ENCODE results near the gene ICAM5.

ICAM5 gene

DNA sequence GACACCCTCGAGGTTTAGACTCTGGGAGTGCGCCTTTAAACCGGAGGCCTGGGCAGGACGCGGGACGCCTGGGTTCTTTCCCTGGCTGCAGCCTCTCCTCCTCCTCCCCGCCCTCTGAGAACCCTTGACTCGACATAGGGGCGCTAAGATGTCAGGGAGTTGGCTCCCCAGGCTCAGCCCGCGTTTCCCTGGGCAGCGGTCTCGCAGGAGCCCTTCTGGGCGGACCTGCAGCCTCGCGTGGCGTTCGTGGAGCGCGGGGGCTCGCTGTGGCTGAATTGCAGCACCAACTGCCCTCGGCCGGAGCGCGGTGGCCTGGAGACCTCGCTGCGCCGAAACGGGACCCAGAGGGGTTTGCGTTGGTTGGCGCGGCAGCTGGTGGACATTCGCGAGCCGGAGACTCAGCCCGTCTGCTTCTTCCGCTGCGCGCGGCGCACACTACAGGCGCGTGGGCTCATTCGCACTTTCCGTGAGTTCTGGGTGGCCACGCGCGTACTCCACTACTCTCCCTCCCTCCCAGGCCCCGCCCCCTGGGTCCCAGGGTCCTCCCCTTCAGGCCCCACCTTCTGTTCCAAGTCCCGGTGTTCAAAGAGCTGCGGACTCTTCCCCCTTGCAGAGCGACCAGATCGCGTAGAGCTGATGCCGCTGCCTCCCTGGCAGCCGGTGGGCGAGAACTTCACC, 1.3 kb downstream of the ICAM5 start:
- peak; percentile 33 for FAIRE-seq
- DNase-seq (ENCODE audit: insufficient read length, low spot score), result no peak
- no peak for TF ChIP-seq SPI1 (IDR thresholded peaks at IDR 0.05; ENCODE audit: low read depth, low read length)
- TF ChIP-seq PAX5 (IDR thresholded peaks at IDR 0.05; ENCODE audit: insufficient read depth, low read length, severe bottlenecking), result no peak

- DNase-seq (ENCODE audit: insufficient read length, low spot score) (no peak), FAIRE-seq (peak; percentile 33)
- no peak for TF ChIP-seq POLR2A (IDR thresholded peaks at IDR 0.05; ENCODE audit: low read depth, low read length)
- TF ChIP-seq POU2F2 (IDR thresholded peaks at IDR 0.05; ENCODE audit: low read depth, low read length), result no peak
- no peak for TF ChIP-seq TAF1 (IDR thresholded peaks at IDR 0.05; ENCODE audit: low read depth, low read length)
- no peak for TF ChIP-seq SPI1 (IDR thresholded peaks at IDR 0.05; ENCODE audit: low read depth, low read length)
- no peak for TF ChIP-seq POLR2AphosphoS5 (IDR thresholded peaks at IDR 0.05; ENCODE audit: low read depth, low read length)
- no peak for TF ChIP-seq PAX5 (IDR thresholded peaks at IDR 0.05; ENCODE audit: insufficient read depth, low read length, severe bottlenecking)
Measured at GRCh38 chr19:10291554-10292205, 1.9 kb downstream of the ICAM5 start.

DNA sequence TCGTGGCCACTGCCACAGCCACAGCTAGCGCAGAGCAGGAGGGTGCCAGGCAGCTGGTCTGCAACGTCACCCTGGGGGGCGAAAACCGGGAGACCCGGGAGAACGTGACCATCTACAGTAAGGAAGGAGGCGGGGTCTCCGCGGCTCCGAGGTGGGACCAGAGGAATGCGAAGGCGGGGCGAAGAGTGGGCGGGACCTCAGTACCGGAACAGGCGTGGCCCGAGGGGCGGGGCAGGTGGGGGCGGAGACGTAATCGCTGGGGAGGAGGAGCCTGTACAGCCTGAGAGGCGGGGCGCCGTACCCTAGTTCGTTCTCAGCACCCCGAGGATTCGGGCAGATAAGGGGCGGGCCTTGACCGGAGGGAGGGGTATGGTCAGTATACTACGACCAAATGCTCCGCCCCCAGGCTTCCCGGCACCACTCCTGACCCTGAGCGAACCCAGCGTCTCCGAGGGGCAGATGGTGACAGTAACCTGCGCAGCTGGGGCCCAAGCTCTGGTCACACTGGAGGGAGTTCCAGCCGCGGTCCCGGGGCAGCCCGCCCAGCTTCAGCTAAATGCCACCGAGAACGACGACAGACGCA, 2.5 kb downstream of the ICAM5 start:
- FAIRE-seq (peak; percentile 85), DNase-seq (ENCODE audit: insufficient read length, low spot score) (no peak)
- TF ChIP-seq SPI1 (IDR thresholded peaks at IDR 0.05; ENCODE audit: low read depth, low read length) (no peak), POLR2AphosphoS5 (IDR thresholded peaks at IDR 0.05; ENCODE audit: low read depth, low read length) (no peak), POU2F2 (IDR thresholded peaks at IDR 0.05; ENCODE audit: low read depth, low read length) (no peak), PAX5 (IDR thresholded peaks at IDR 0.05; ENCODE audit: insufficient read depth, low read length, severe bottlenecking) (no peak), POLR2A (IDR thresholded peaks at IDR 0.05; ENCODE audit: low read depth, low read length) (no peak), TAF1 (IDR thresholded peaks at IDR 0.05; ENCODE audit: low read depth, low read length) (no peak)

- FAIRE-seq (no peak), DNase-seq (ENCODE audit: insufficient read length, low spot score) (no peak)
- TF ChIP-seq SPI1 (IDR thresholded peaks at IDR 0.05; ENCODE audit: low read depth, low read length) (no peak), POLR2AphosphoS5 (IDR thresholded peaks at IDR 0.05; ENCODE audit: low read depth, low read length) (no peak), POLR2A (IDR thresholded peaks at IDR 0.05; ENCODE audit: low read depth, low read length) (no peak)
Measured at GRCh38 chr19:10292789-10293636, 3.3 kb downstream of the ICAM5 start.

- FAIRE-seq (no peak), DNase-seq (ENCODE audit: insufficient read length, low spot score) (no peak)
- TF ChIP-seq POLR2A (IDR thresholded peaks at IDR 0.05; ENCODE audit: low read depth, low read length), result no peak
- TF ChIP-seq PAX5 (IDR thresholded peaks at IDR 0.05; ENCODE audit: insufficient read depth, low read length, severe bottlenecking), result no peak
- TF ChIP-seq POLR2AphosphoS5 (IDR thresholded peaks at IDR 0.05; ENCODE audit: low read depth, low read length), result no peak
- no peak for TF ChIP-seq POU2F2 (IDR thresholded peaks at IDR 0.05; ENCODE audit: low read depth, low read length)
- no peak for TF ChIP-seq SPI1 (IDR thresholded peaks at IDR 0.05; ENCODE audit: low read depth, low read length)
- TF ChIP-seq TAF1 (IDR thresholded peaks at IDR 0.05; ENCODE audit: low read depth, low read length), result no peak
Measured at GRCh38 chr19:10293637-10294367, 4.0 kb downstream of the ICAM5 start.

DNA sequence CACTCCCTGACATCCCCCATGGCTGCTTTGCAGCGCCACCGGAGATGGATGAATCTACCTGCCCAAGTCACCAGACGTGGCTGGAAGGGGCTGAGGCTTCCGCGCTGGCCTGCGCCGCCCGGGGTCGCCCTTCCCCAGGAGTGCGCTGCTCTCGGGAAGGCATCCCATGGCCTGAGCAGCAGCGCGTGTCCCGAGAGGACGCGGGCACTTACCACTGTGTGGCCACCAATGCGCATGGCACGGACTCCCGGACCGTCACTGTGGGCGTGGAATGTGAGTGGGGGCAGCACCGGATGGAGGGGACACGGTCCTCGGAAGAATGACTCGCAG, 4.6 kb downstream of the ICAM5 start:
- TF ChIP-seq SPI1 (IDR thresholded peaks at IDR 0.05; ENCODE audit: low read depth, low read length) (no peak), POLR2A (IDR thresholded peaks at IDR 0.05; ENCODE audit: low read depth, low read length) (no peak), POU2F2 (IDR thresholded peaks at IDR 0.05; ENCODE audit: low read depth, low read length) (no peak), TAF1 (IDR thresholded peaks at IDR 0.05; ENCODE audit: low read depth, low read length) (no peak), POLR2AphosphoS5 (IDR thresholded peaks at IDR 0.05; ENCODE audit: low read depth, low read length) (no peak), PAX5 (IDR thresholded peaks at IDR 0.05; ENCODE audit: insufficient read depth, low read length, severe bottlenecking) (no peak)
- FAIRE-seq (no peak), DNase-seq (ENCODE audit: insufficient read length, low spot score) (no peak)

- FAIRE-seq (peak; percentile 92), DNase-seq (ENCODE audit: insufficient read length, low spot score) (peak; percentile 87)
- TF ChIP-seq POLR2AphosphoS5 (IDR thresholded peaks at IDR 0.05; ENCODE audit: low read depth, low read length) (no peak), TAF1 (IDR thresholded peaks at IDR 0.05; ENCODE audit: low read depth, low read length) (no peak), SPI1 (IDR thresholded peaks at IDR 0.05; ENCODE audit: low read depth, low read length) (peak; percentile 45)
Measured at GRCh38 chr19:10295305-10295846, 5.6 kb downstream of the ICAM5 start.

DNA sequence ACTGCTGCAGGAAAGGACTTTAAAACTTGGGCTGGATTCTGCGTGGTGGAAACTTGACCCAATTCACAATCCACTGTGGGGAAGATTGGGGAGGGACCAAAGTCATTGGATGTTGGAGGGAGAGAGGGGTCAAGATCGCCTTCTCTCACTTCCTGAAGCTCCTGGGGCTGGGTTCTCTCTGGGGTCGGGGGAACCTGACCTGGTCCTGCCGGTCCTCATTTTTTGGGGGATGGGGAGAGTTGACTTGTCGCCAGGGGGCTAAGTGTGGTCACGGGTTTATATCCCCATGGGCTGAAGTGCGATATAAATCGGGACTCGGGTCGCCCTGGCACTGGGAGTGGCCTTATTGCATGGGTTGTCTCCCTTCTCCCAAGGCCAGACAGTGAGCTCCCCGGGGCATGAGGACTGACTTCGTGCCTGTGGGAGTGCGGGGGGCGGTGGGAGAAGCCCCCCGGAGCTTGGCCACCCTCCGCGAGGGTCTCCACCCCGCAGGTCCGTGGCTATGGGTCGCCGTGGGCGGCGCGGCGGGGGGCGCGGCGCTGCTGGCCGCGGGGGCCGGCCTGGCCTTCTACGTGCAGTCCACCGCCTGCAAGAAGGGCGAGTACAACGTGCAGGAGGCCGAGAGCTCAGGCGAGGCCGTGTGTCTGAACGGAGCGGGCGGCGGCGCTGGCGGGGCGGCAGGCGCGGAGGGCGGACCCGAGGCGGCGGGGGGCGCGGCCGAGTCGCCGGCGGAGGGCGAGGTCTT, 6.3 kb downstream of the ICAM5 start:
- no peak for FAIRE-seq
- no peak for TF ChIP-seq POLR2AphosphoS5 (IDR thresholded peaks at IDR 0.05; ENCODE audit: low read depth, low read length)
- no peak for TF ChIP-seq POLR2A (IDR thresholded peaks at IDR 0.05; ENCODE audit: low read depth, low read length)
- no peak for TF ChIP-seq POU2F2 (IDR thresholded peaks at IDR 0.05; ENCODE audit: low read depth, low read length)
- no peak for TF ChIP-seq SPI1 (IDR thresholded peaks at IDR 0.05; ENCODE audit: low read depth, low read length)
- TF ChIP-seq PAX5 (IDR thresholded peaks at IDR 0.05; ENCODE audit: insufficient read depth, low read length, severe bottlenecking), result no peak
- TF ChIP-seq TAF1 (IDR thresholded peaks at IDR 0.05; ENCODE audit: low read depth, low read length), result no peak
- no peak for DNase-seq (ENCODE audit: insufficient read length, low spot score)
